K562 (cell line): ENCODE results near the gene EPC2. TPM values are rescaled to one million over a fixed set of nuclear protein-coding genes. Genes with fewer than 3 reads are reported as not detected.

ENCODE experiments used
- ATF7 ChIP-seq: fragments of 450-650 bp; IDR thresholded peaks from 2 replicates; pipeline ENCODE4 v1.7.1; 2014; ENCODE audit warnings: mild to moderate bottlenecking, moderate library complexity
- BRD4 ChIP-seq: fragments of 200-600 bp; sonication (generic); IDR thresholded peaks from 2 replicates; pipeline ENCODE4 v1.6.1; 2017; ENCODE audit warnings: inconsistent platforms
- CHD2 ChIP-seq: IDR thresholded peaks from 2 replicates; pipeline ENCODE4 v1.6.1; 2011; ENCODE audit warnings: low read depth, low read length
- CREB3L1 ChIP-seq: fragments of 450-650 bp; IDR thresholded peaks from 2 replicates; pipeline ENCODE4 v1.6.1; 2014; ENCODE audit warnings: low read depth, mild to moderate bottlenecking, moderate library complexity, borderline replicate concordance
- E2F6 ChIP-seq, 2 experiments: IDR thresholded peaks; 2 replicates each; pipeline ENCODE4 v1.6.1; 2011; ENCODE audit warnings: borderline replicate concordance in 1 of 2, control low read depth in 1 of 2, low read depth in 1 of 2, low read length in 1 of 2, mild to moderate bottlenecking in 1 of 2, mixed read lengths in 1 of 2, moderate library complexity in 1 of 2; ENCODE audit not compliant: insufficient read depth in 1 of 2, insufficient read length in 1 of 2, poor library complexity in 1 of 2, severe bottlenecking in 1 of 2; ENCODE audit errors: extremely low read depth in 1 of 2
- ELF4 ChIP-seq: fragments of 450-650 bp; formaldehyde crosslinking; IDR thresholded peaks from 2 replicates; pipeline ENCODE4 v1.4.0; 2022; ENCODE audit warnings: missing genetic modification characterization
- GABPA ChIP-seq: fragments of 200-800 bp; sonication (Bioruptor generic); conservative IDR thresholded peaks from 2 replicates; pipeline ENCODE4 v1.6.1; 2016; ENCODE audit warnings: low read depth, missing genetic modification characterization, missing compliant biosample characterization
- HCFC1 ChIP-seq: IDR thresholded peaks from 2 replicates; pipeline ENCODE4 v1.6.1; 2012; ENCODE audit warnings: low read depth, low read length, improper control_type of control experiment
- HMGN3 ChIP-seq: IDR thresholded peaks from 2 replicates; pipeline ENCODE4 v1.6.1; 2011; ENCODE audit warnings: borderline replicate concordance, low read depth, mild to moderate bottlenecking, mixed read lengths, low read length; ENCODE audit not compliant: insufficient read length; ENCODE audit errors: extremely low read depth
- NKRF ChIP-seq: fragments of 450-650 bp; IDR thresholded peaks from 2 replicates; pipeline ENCODE4 v1.6.1; 2016; ENCODE audit warnings: borderline replicate concordance
- NR0B1 ChIP-seq: fragments of 450-650 bp; IDR thresholded peaks from one replicate; pipeline ENCODE4 v1.6.1; 2018; ENCODE audit warnings: mild to moderate bottlenecking, moderate library complexity; ENCODE audit not compliant: partially characterized antibody
- NUFIP1 ChIP-seq: fragments of 450-650 bp; IDR thresholded peaks from 2 replicates; pipeline ENCODE4 v1.6.1; 2018; ENCODE audit not compliant: partially characterized antibody
- PHF20 ChIP-seq: fragments of 450-650 bp; IDR thresholded peaks from 2 replicates; pipeline ENCODE4 v1.6.1; 2018; ENCODE audit not compliant: partially characterized antibody
- PHTF2 ChIP-seq: fragments of 250-450 bp; sonication (Bioruptor Pico); IDR thresholded peaks from 2 replicates; pipeline ENCODE4 v1.5.0; 2021; ENCODE audit warnings: mild to moderate bottlenecking
- RAD51 ChIP-seq: fragments of 450-650 bp; IDR thresholded peaks from 2 replicates; pipeline ENCODE4 v1.7.1; 2016; ENCODE audit warnings: low read depth, mild to moderate bottlenecking, borderline replicate concordance
- SMC3 ChIP-seq: conservative IDR thresholded peaks from 2 replicates; pipeline ENCODE4 v1.6.1; 2011; ENCODE audit warnings: low read depth, low read length, improper control_type of control experiment; ENCODE audit not compliant: insufficient read depth
- ZC3H4 ChIP-seq: sonication (generic); formaldehyde crosslinking; IDR thresholded peaks from 2 replicates; pipeline ENCODE4 v1.9.0; 2021; ENCODE audit warnings: missing genetic modification reagents, borderline replicate concordance
- ZNF184 ChIP-seq: sonication (generic); formaldehyde crosslinking; IDR thresholded peaks from 2 replicates; pipeline ENCODE4 v1.5.0; 2020; ENCODE audit warnings: missing genetic modification reagents
- ZNF282 ChIP-seq: sonication (generic); formaldehyde crosslinking; IDR thresholded peaks from 2 replicates; pipeline ENCODE4 v1.8.1; 2023; ENCODE audit warnings: missing genetic modification reagents
- ZNF316 ChIP-seq: fragments of 450-650 bp; IDR thresholded peaks from 2 replicates; pipeline ENCODE4 v1.6.1; 2016
- ZNF780A ChIP-seq: fragments of 250-450 bp; sonication (Bioruptor Pico); IDR thresholded peaks from 2 replicates; pipeline ENCODE4 v1.5.0; 2021; ENCODE audit warnings: mild to moderate bottlenecking
- polyA plus RNA-seq, 8 experiments: library from polyadenylated mRNA; depleted of rRNA in 4 of 8; stranded (reverse) in 5 of 8; unstranded in 3 of 8; fragments of >200 nt; fragmentation: Nextera tagmentation in 2 of 8; fragmentation: Illumina TruSeq in 1 of 8; extraction: Ambion mirVana in 2 of 8; extraction: Trizol in 1 of 8; gene quantifications; 2 replicates each; pipeline versions ENCODE4 v1.2.1 to v1.2.3, GENCODE V29; 2011 to 2014; ENCODE audit warnings: inconsistent platforms in 1 of 8, missing spikeins in 1 of 8
- total RNA-seq, 7 experiments: library from RNA; depleted of rRNA in 6 of 7; stranded (reverse); fragments of >200 nt in 6 of 7; fragmentation: Illumina TruSeq in 2 of 7; extraction: Trizol in 2 of 7; gene quantifications; 2 replicates each; pipeline versions ENCODE4 v1.2.1 to v1.2.3, GENCODE V29; 2011 to 2021; ENCODE audit warnings: low replicate concordance in 1 of 7

EPC2 gene
- total and polyA plus RNA-seq, 9 of the 15 experiments (the other 6 are each of a cell fraction or from before 2014, with no cell fraction given), result 7.0 to 35.8 (median 29.1) TPM

GRCh38 chr2:148645539-148646230 lies 1.1 kb downstream of the EPC2 start (continued):
- TF ChIP-seq CREB3L1 (peak; percentile 26; the same call in 1 of the 2 replicates), E2F6 (IDR thresholded peaks at IDR 0.05; ENCODE audit: borderline replicate concordance in 1 of 2, extremely low read depth in 1 of 2, insufficient read depth in 1 of 2, insufficient read length in 1 of 2, low read depth in 1 of 2, low read length in 1 of 2, poor library complexity in 1 of 2, severe bottlenecking in 1 of 2) (no peak), GABPA (tag) (peak; percentile 35; the same call in 1 of the 2 replicates), PHTF2 (CRISPR knock-in tag) (no peak), PHF20 (no peak), HCFC1 (no peak), ZNF282 (CRISPR knock-in tag) (peak; percentile 52; the same call in 1 of the 2 replicates), ELF4 (CRISPR knock-in tag) (no peak), HMGN3 (peak; percentile 10), NKRF (no peak), CHD2 (no peak), ATF7 (no peak; the same call in 1 of the 2 replicates), RAD51 (no peak), NR0B1 (no peak), BRD4 (no peak), SMC3 (no peak), ZC3H4 (CRISPR knock-in tag) (no peak), ZNF316 (peak; percentile 3; the same call in 1 of the 2 replicates), ZNF184 (no peak), NUFIP1 (no peak), ZNF780A (no peak)
